Measurements from ENCODE around the gene SLC39A11. TPM values are rescaled to one million over a fixed set of nuclear protein-coding genes. Genes with fewer than 3 reads are reported as not detected.

SLC39A11 gene
- total and polyA plus RNA-seq, 2 of the 13 experiments (the other 11 are each of a cell fraction or from before 2014, with no cell fraction given): 17.2 to 31.5 TPM

DNA sequence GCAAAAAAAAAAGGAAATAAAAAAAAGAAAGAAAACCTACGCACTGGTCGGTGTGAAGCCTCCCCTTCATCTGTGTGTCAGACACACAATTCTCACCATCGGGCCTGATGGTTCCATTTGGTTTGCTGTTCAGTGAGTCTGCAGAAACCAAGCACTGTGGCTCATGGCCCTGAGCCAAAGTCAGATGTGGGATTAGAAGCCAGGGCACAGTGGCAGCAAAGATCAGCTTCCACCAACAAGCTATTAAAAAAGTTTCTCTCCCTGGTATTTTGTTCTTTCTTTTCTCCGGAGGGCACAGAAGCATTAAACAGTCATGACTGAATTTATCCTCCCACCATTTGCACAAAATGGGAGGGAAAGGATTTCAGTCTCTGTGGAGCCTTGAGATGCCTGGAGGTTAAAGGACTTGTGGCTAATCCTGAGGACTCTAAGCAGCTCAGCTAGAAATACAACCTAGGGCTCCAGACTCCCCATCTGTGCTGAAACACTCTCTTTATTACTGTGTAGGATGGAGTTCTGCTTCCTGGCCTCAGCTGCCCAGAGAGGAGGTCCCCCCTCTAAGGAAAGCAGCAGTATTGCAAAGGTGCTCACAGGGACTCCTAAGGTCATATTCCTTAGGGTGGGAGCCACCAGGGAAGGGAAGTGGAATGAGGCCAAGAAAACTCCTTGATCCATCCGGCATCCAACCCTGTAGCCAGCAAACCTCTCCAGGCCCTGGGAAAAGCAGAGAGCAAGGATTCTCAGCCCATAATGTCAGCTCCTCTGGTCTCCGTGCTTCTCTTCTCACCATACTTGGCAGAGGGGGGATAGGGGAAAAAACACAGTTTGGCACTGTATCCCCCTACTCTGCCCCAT lies 28.2 kb downstream of the SLC39A11 start:
- no peaks in the 10 kb centered on the region; a peak in 1 of 5 replicates for H3K36me3 ChIP-seq (replicated peaks in 1 of 2; ENCODE audit: control insufficient read depth in 1 of 2, insufficient read depth in 2 of 2, low read length in 2 of 2)
- no peaks in the 10 kb centered on the region for H4K20me1 ChIP-seq (ENCODE audit: insufficient read depth, low read length)
- H3K4me1 ChIP-seq (ENCODE audit: insufficient read depth, low read length): peaks cover 24% of the 10 kb centered on the region
- H3K4me2 ChIP-seq (ENCODE audit: low read depth, low read length): no peak overlapping the region
- H3K79me2 ChIP-seq (ENCODE audit: insufficient read depth, low read length): no peaks in the 10 kb centered on the region
- no peak overlapping the region for H3K4me3 ChIP-seq (replicated peaks in 1 of 3; ENCODE audit: insufficient read depth in 1 of 3, low read depth in 2 of 3, low read length in 3 of 3)
- no peak overlapping the region for H2AFZ ChIP-seq (ENCODE audit: low read length)
- ATAC-seq: no peak
- H3K9ac ChIP-seq (ENCODE audit: insufficient read depth, low read depth, low read length): no peak overlapping the region
- POLR2A ChIA-PET: no interaction called here
- FAIRE-seq: no peak
- no peak for DNase-seq (ENCODE audit: low spot score)
- H3K27ac ChIP-seq (ENCODE audit: extremely low read length, insufficient read depth, low read length): no peak overlapping the region
- 90% methylated on average over 6 of the region's 6 CpGs for WGBS (ENCODE audit: low lambda C conversion rate)
- H3K27me3 ChIP-seq (ENCODE audit: control insufficient read depth in 1 of 2, insufficient read depth in 2 of 2, low read length in 2 of 2): no peaks in the 10 kb centered on the region
- in situ Hi-C loops (cut with HindIII; ENCODE audit: extremely low pct_ligation_motif_present, low pct_unique_long_range_greater_than_20kb): no loop called here
- H3K9me3 ChIP-seq (ENCODE audit: low read length): no peaks in the 10 kb centered on the region
- intact Hi-C loops (cut with micrococcal nuclease; ENCODE audit: unreplicated experiment): no loop called here
- no TSS peak for BruUV-seq (replicated peaks)
- CTCF ChIA-PET (ENCODE audit: low intra/inter-chr PET ratio, low total read pairs): no interaction called here
- TF ChIP-seq ZNF577 (CRISPR knock-in tag; IDR thresholded peaks at IDR 0.05; ENCODE audit: borderline replicate concordance, low read depth) (no peak), ZNF337 (CRISPR knock-in tag; IDR thresholded peaks at IDR 0.05; ENCODE audit: borderline replicate concordance, low read depth) (no peak), RELA (CRISPR knock-in tag; IDR thresholded peaks at IDR 0.05) (no peak), BHLHE40 (IDR thresholded peaks at IDR 0.05; ENCODE audit: low read length) (no peak), ZNF646 (CRISPR knock-in tag; IDR thresholded peaks at IDR 0.05) (no peak), PRMT3 (CRISPR knock-in tag; IDR thresholded peaks at IDR 0.05; ENCODE audit: borderline replicate concordance, low read depth) (no peak), PHF21A (CRISPR knock-in tag; IDR thresholded peaks at IDR 0.05) (no peak), CHD4 (IDR thresholded peaks at IDR 0.05; ENCODE audit: borderline replicate concordance, low read length) (no peak), TCF7L2 (IDR thresholded peaks at IDR 0.05; ENCODE audit: low read depth, low read length) (no peak), ERF (CRISPR knock-in tag; IDR thresholded peaks at IDR 0.05) (no peak), HDAC2 (CRISPR knock-in tag; IDR thresholded peaks at IDR 0.05) (no peak), ZSCAN25 (CRISPR knock-in tag; IDR thresholded peaks at IDR 0.05) (no peak), ZNF292 (CRISPR knock-in tag; IDR thresholded peaks at IDR 0.05; ENCODE audit: borderline replicate concordance, low read depth) (no peak), REL (CRISPR knock-in tag; conservative IDR thresholded peaks at IDR 0.05) (no peak), SIN3A (IDR thresholded peaks at IDR 0.05; ENCODE audit: borderline replicate concordance, low read depth, low read length) (no peak), ISX (CRISPR knock-in tag; conservative IDR thresholded peaks at IDR 0.05) (no peak)
- TF ChIP-seq, protein P1, sequence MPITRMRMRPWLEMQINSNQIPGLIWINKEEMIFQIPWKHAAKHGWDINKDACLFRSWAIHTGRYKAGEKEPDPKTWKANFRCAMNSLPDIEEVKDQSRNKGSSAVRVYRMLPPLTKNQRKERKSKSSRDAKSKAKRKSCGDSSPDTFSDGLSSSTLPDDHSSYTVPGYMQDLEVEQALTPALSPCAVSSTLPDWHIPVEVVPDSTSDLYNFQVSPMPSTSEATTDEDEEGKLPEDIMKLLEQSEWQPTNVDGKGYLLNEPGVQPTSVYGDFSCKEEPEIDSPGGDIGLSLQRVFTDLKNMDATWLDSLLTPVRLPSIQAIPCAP (CRISPR knock-in tag; IDR thresholded peaks at IDR 0.05; ENCODE audit: low read depth): no peak
- TF ChIP-seq, protein P2, sequence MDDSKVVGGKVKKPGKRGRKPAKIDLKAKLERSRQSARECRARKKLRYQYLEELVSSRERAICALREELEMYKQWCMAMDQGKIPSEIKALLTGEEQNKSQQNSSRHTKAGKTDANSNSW (CRISPR knock-in tag; IDR thresholded peaks at IDR 0.05; ENCODE audit: borderline replicate concordance): no peak

Measured in HepG2 (cell line).